Measurements from ENCODE around the gene SHLD1.

SHLD1 gene

DNA sequence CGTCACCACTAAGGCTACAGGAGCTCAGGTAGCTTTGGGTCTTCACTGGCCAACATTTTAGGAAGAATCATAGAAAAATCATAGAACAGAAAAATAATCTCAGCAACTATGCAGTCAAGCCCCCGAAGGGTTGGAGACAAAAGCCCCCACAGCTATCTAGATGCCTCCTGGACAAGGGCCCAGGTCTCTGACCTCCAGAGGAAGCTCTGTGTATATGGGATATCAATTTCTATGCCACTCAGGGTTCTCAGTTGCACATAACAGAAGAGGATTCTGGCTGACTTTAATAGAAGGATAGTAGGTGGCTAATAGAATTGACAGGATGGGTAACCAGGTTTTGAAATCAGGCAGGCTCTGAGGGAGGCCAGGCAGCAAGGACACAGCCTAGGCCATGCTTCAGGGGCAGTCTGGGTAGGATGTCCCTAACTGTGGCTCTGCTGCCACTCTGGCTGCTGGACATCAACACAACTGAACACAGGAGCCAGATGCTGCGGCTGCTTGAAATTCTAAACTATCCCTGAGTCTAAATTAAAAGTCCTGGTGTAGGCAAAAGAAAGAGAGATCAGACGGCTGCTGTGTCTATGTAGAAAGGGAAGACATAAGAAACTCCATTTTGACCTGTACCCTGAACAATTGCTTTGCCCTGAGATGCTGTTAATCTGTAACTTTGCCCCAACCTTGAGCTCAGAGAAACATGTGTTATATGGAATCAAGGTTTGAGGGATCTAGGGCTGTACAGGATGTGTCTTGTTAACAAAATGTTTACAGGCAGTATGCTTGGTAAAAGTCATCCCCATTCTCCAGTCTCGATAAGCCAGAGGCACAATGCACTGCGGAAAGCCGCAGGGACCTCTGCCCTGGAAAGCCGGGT, 134.5 kb downstream of the SHLD1 start:
- in situ Hi-C loops (cut with HindIII; ENCODE audit: low sequenced_read_pairs) = no loop called here

DNA sequence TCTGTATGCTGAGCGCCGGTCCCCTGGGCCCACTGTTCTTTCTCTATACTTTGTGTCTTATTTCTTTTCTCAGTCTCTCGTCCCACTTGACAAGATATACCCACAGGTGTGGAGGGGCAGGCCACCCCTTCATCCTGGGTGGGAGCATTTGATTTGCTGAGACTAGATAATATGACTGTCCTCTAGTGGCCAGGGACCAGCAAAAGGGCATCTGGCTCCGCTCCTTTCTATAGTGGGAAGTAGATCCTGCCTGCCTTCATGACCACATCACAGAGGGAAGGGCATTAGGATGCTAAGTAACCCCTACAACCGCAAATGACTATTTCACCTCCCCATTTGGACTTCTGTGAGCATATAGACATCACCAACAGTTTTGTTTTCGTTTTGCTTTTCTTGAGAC, 135.7 kb downstream of the SHLD1 start:
- in situ Hi-C loops (cut with HindIII; ENCODE audit: low sequenced_read_pairs) = no loop called here

- in situ Hi-C loops (cut with HindIII; ENCODE audit: low sequenced_read_pairs) = no loop called here
These were observed 136.6 kb downstream of the SHLD1 start for GRCh38 chr20:5886788-5887187.

DNA sequence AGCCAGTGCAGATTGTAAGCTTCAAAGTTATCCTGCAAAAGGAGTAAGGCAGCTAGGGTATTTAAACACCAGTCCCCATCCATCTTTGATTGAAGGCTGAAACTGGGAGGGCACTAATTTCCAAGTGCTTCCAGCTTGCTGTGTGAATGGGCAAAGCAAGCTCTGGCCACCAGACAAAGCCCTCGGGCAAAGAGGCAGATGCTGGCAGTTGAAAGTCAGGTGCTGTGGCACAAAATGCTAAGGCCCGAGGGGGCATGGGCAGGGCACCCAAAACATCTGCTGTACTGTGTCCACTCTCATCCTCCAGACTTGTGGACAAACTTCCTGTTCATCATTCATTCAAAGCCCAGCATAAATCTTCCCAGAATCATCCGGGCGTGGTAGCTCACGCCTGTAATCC, 137.2 kb downstream of the SHLD1 start:
- in situ Hi-C loops (cut with HindIII; ENCODE audit: low sequenced_read_pairs) = no loop called here

GRCh38 chr20:5888041-5888440, 137.8 kb downstream of the SHLD1 start:
- in situ Hi-C loops (cut with HindIII; ENCODE audit: low sequenced_read_pairs) = no loop called here

GRCh38 chr20:5890773-5891441, 140.7 kb downstream of the SHLD1 start:
- in situ Hi-C loops (cut with HindIII; ENCODE audit: low sequenced_read_pairs) = no loop called here

- in situ Hi-C loops (cut with HindIII; ENCODE audit: low sequenced_read_pairs) = no loop called here
These were observed 142.9 kb downstream of the SHLD1 start for GRCh38 chr20:5893052-5893451.

GRCh38 chr20:5893621-5894020, 143.4 kb downstream of the SHLD1 start:
- in situ Hi-C loops (cut with HindIII; ENCODE audit: low sequenced_read_pairs) = no loop called here

DNA sequence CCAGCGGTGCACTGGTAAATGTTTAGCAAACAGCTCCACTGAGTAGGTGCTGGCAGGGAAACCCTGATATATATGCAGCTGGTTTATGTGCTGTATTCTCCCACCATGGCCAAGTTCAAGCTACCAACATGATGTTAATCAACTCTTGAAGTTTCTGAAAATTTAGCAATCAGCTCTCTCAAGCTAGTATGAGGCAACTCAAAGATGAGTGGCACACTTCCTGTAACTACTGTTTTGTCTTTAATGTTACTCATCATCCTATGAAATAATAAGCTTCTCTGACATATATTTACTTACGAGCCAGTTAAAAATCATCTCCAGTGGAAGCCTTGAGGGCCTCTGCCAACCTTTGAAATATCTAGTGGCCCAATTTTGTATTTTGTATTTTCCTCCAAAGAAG, 145.4 kb downstream of the SHLD1 start:
- in situ Hi-C loops (cut with HindIII; ENCODE audit: low sequenced_read_pairs) = no loop called here

- in situ Hi-C loops (cut with HindIII; ENCODE audit: low sequenced_read_pairs) = no loop called here
These were observed 149.2 kb downstream of the SHLD1 start for GRCh38 chr20:5899444-5899843.

- in situ Hi-C loops (cut with HindIII; ENCODE audit: low sequenced_read_pairs) = no loop called here
These were observed 150.7 kb downstream of the SHLD1 start for GRCh38 chr20:5900908-5901307.

DNA sequence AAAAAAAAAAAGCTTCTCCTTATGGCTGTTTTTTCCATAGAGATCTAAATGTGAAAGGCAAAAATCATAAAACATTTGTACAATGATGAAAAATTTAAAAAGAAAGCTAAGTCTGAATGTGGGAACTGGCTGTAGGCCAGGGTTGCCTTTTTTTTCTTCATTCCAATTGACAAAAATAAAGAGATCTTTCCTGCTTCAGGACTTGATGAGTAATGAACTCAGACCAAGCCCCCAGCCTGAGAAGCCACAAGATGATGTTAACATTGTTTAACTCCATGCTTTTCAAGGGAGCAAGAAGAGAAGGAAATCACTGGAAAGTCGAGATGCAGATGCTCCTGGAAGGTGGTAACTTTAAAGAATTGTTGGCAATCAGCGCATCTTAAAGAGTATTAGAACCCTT, 158.8 kb downstream of the SHLD1 start:
- in situ Hi-C loops (cut with HindIII; ENCODE audit: low sequenced_read_pairs) = no loop called here

DNA sequence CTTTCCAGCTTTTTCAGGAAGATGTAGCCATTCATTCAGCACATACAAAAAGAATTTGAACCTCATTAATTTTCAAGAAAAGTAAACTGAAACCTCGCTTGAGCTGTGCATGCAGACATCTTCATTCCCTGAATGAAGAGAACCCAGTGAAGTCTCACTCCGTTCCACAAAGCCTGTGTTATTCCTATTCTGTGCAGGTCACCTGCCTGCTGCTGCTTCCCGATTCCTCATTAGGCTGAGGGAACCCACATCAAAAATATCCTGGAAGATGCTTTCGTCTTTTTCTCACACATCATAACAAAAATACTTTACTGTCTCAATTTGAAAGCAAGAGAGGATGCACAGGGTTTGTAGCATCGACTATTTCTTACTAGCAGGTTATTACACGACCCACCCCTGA, 160.0 kb downstream of the SHLD1 start:
- in situ Hi-C loops (cut with HindIII; ENCODE audit: low sequenced_read_pairs) = no loop called here

- in situ Hi-C loops (cut with HindIII; ENCODE audit: low sequenced_read_pairs) = no loop called here
These were observed 163.0 kb downstream of the SHLD1 start for GRCh38 chr20:5913166-5913565.

All from endothelial cell of hepatic sinusoid (primary cell).